Measurements from ENCODE around the gene CTBP2.

The CTBP2 gene

GRCh38 chr10:124984376-124984775, 176.0 kb downstream of the CTBP2 start:
- Histone ChIP-seq H3K4me2 (no peak overlapping the region), H3K36me3 (peaks cover 76% of the 10 kb centered on the region), H3K27me3 (no peaks in the 10 kb centered on the region), H4K20me1 (peaks cover 89% of the 10 kb centered on the region), H3K9me3 (no peaks in the 10 kb centered on the region), H3K27ac (no peak overlapping the region), H3K4me1 (peaks cover 10% of the 10 kb centered on the region), H3K4me3 (no peak overlapping the region), H3K9ac (no peak overlapping the region)
- no peak for TF ChIP-seq Cebpa-rat (IDR thresholded peaks at IDR 0.05)

DNA sequence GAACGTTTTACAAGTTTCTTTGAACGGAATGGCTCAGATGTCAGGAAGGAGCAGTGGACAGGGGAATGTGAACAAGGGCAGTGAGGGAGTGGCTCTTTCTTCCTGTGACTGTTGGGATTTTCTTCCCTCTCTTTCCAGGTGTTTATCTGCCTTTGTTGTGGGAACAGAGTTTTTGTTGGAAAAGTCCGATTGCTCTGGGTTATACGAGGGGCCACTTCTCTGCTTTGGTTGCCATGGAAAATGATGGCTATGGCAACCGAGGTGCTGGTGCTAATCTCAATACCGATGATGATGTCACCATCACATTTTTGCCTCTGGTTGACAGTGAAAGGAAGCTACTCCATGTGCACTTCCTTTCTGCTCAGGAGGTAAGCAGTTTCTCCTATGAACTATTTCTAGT, 177.0 kb downstream of the CTBP2 start:
- no peak overlapping the region for H3K4me3 ChIP-seq
- H4K20me1 ChIP-seq = peaks cover 97% of the 10 kb centered on the region
- H3K36me3 ChIP-seq = peaks cover 84% of the 10 kb centered on the region
- H3K27me3 ChIP-seq = no peaks in the 10 kb centered on the region
- TF ChIP-seq Cebpa-rat (IDR thresholded peaks at IDR 0.05) = no peak
- H3K9ac ChIP-seq = no peak overlapping the region
- H3K4me2 ChIP-seq = no peak overlapping the region
- no peaks in the 10 kb centered on the region for H3K4me1 ChIP-seq
- no peaks in the 10 kb centered on the region for H3K9me3 ChIP-seq
- no peak overlapping the region for H3K27ac ChIP-seq

- no peaks in the 10 kb centered on the region for H3K4me1 ChIP-seq
- peaks cover 92% of the 10 kb centered on the region for H4K20me1 ChIP-seq
- H3K27ac ChIP-seq = no peak overlapping the region
- no peak for TF ChIP-seq Cebpa-rat (IDR thresholded peaks at IDR 0.05)
- H3K27me3 ChIP-seq = no peaks in the 10 kb centered on the region
- H3K4me2 ChIP-seq = no peak overlapping the region
- peaks cover 83% of the 10 kb centered on the region for H3K36me3 ChIP-seq
- H3K9me3 ChIP-seq = no peaks in the 10 kb centered on the region
- H3K9ac ChIP-seq = no peak overlapping the region
- H3K4me3 ChIP-seq = no peak overlapping the region
Measured at GRCh38 chr10:124978376-124978725, 182.0 kb downstream of the CTBP2 start.

DNA sequence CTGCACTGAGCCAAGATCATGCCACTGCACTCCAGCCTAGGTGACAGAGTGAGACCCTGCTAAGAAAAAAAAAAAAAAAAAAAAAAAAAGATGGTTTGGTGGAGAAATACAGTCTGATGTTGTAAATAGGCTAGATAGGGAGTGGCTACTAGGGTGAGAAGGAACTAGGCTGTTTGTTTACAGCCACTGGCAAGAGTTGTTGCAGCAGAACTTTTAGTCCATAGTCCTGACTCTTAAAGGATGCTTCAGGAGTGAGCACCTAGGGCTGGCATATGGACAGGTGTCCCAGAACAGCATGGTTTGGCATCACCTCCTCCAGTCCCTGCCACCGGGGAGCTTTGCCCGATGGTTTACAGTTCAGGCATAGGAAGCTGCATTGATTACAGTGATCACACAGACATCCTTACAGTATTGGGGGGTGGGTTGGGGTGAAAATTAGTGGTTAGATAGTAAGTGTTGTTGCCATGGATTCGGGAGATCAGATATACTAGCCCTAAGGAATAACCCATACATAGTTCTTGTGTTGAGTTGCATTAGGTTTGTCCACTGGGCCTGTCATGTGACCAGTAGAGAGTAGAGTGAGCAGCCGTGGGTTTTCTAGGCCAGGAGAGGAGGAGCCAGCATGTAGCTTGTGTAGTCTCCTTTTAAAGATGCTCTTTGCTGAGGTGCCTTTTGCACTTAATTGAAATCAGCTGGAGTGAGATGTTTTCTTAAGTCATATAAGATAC, 182.6 kb downstream of the CTBP2 start:
- H3K27me3 ChIP-seq = no peaks in the 10 kb centered on the region
- no peaks in the 10 kb centered on the region for H3K4me1 ChIP-seq
- H3K9me3 ChIP-seq = no peaks in the 10 kb centered on the region
- H4K20me1 ChIP-seq = peaks cover 92% of the 10 kb centered on the region
- no peak overlapping the region for H3K4me3 ChIP-seq
- no peak overlapping the region for H3K27ac ChIP-seq
- H3K36me3 ChIP-seq = peaks cover 83% of the 10 kb centered on the region
- H3K9ac ChIP-seq = no peak overlapping the region
- H3K4me2 ChIP-seq = no peak overlapping the region
- TF ChIP-seq Cebpa-rat (IDR thresholded peaks at IDR 0.05) = no peak

DNA sequence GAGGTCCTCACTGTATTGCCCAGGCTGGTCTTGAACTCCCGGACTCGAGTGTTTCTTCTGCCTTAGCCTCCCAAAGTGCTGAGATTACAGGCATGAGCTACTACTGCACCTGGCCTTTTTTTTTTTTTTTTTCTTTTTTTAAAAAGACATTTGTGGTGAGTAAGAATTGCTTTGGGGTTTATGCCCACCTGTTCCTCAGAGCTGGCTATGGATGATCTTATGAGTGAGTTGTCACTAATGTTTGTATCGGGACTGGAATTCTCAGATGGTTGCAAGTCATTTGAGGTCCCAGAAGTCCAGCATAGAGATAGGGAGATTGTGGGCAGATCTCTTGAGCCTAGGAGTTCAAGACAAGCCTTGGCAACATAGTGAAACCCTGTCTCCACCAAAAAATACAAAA, 183.2 kb downstream of the CTBP2 start:
- no peak overlapping the region for H3K9ac ChIP-seq
- no peak for TF ChIP-seq Cebpa-rat (IDR thresholded peaks at IDR 0.05)
- H3K4me2 ChIP-seq = no peak overlapping the region
- peaks cover 81% of the 10 kb centered on the region for H3K36me3 ChIP-seq
- peaks cover 92% of the 10 kb centered on the region for H4K20me1 ChIP-seq
- H3K27ac ChIP-seq = no peak overlapping the region
- H3K4me3 ChIP-seq = no peak overlapping the region
- no peaks in the 10 kb centered on the region for H3K9me3 ChIP-seq
- no peaks in the 10 kb centered on the region for H3K27me3 ChIP-seq
- no peaks in the 10 kb centered on the region for H3K4me1 ChIP-seq

DNA sequence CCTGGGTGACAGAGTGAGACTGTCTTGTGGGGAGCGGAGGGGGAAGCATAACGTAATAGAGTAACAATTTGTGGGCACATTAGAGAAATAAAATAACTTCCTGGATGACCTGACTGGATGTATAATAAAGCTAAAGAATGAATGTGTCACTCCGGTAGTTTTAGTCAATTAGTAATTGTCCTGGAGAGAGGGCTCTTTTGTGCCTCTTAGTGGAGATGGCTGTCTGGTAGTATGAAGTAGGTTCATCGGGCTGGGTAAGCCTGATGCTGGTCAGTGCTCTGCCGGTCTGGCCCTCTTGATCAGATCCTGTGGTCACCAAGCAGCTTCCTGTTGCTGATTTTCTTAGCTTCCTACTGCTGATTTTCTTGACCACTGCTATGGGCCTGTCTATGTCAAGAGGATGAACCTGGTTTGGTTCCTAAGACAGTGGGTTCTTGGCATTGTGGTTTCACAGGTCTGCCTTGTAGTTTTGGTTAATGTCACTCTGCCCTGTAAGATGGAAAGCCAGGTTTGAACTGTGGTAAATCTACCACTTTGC, 184.3 kb downstream of the CTBP2 start:
- Histone ChIP-seq H3K36me3 (peaks cover 86% of the 10 kb centered on the region), H3K9me3 (no peaks in the 10 kb centered on the region), H3K4me3 (no peak overlapping the region), H3K4me1 (peaks cover 5% of the 10 kb centered on the region), H4K20me1 (peaks cover 92% of the 10 kb centered on the region), H3K27me3 (no peaks in the 10 kb centered on the region), H3K27ac (no peak overlapping the region), H3K4me2 (no peak overlapping the region), H3K9ac (no peak overlapping the region)
- no peak for TF ChIP-seq Cebpa-rat (IDR thresholded peaks at IDR 0.05)

GRCh38 chr10:124974131-124974530, 186.2 kb downstream of the CTBP2 start:
- H3K36me3 ChIP-seq = peaks cover 95% of the 10 kb centered on the region

GRCh38 chr10:124972637-124973036, 187.7 kb downstream of the CTBP2 start:
- Histone ChIP-seq H3K4me2 (no peak overlapping the region), H4K20me1 (peaks cover 92% of the 10 kb centered on the region), H3K36me3 (peaks cover 95% of the 10 kb centered on the region), H3K9ac (no peak overlapping the region), H3K9me3 (no peaks in the 10 kb centered on the region), H3K4me3 (no peak overlapping the region), H3K4me1 (peaks cover 16% of the 10 kb centered on the region), H3K27ac (no peak overlapping the region), H3K27me3 (no peaks in the 10 kb centered on the region)
- no peak for TF ChIP-seq Cebpa-rat (IDR thresholded peaks at IDR 0.05)

More at GRCh38 chr10:124974131-124974530, 186.2 kb downstream of the CTBP2 start:
- no peak for TF ChIP-seq Cebpa-rat (IDR thresholded peaks at IDR 0.05)
- peaks cover 16% of the 10 kb centered on the region for H3K4me1 ChIP-seq
- H3K4me3 ChIP-seq = no peak overlapping the region
- peaks cover 92% of the 10 kb centered on the region for H4K20me1 ChIP-seq
- no peaks in the 10 kb centered on the region for H3K9me3 ChIP-seq
- H3K4me2 ChIP-seq = no peak overlapping the region
- no peak overlapping the region for H3K9ac ChIP-seq
- H3K27ac ChIP-seq = no peak overlapping the region
- no peaks in the 10 kb centered on the region for H3K27me3 ChIP-seq

- H3K4me3 ChIP-seq = no peak overlapping the region
- 0 out of 2 replicates have a peak overlapping the region, but pooled peaks have one; percentile 12 for H3K9ac ChIP-seq
- peaks cover 95% of the 10 kb centered on the region for H3K36me3 ChIP-seq
- 0 out of 2 replicates have a peak overlapping the region, but pooled peaks have one; percentile 15 for H3K4me2 ChIP-seq
- peaks cover 16% of the 10 kb centered on the region for H3K4me1 ChIP-seq
- peaks cover 92% of the 10 kb centered on the region for H4K20me1 ChIP-seq
- H3K27ac ChIP-seq = no peak overlapping the region
- no peaks in the 10 kb centered on the region for H3K27me3 ChIP-seq
- H3K9me3 ChIP-seq = no peaks in the 10 kb centered on the region
- no peak for TF ChIP-seq Cebpa-rat (IDR thresholded peaks at IDR 0.05)
Measured at GRCh38 chr10:124971276-124971675, 189.1 kb downstream of the CTBP2 start.

- Histone ChIP-seq H3K27ac (no peak overlapping the region), H3K4me2 (no peak overlapping the region), H3K9me3 (no peaks in the 10 kb centered on the region), H4K20me1 (peaks cover 100% of the 10 kb centered on the region), H3K36me3 (peaks cover 69% of the 10 kb centered on the region), H3K4me1 (peaks cover 16% of the 10 kb centered on the region), H3K9ac (no peak overlapping the region), H3K27me3 (no peaks in the 10 kb centered on the region), H3K4me3 (no peak overlapping the region)
- no peak for TF ChIP-seq Cebpa-rat (IDR thresholded peaks at IDR 0.05)
Measured at GRCh38 chr10:124967255-124967654, 193.1 kb downstream of the CTBP2 start.

All from BLaER1 (cell line).